A673 (cell line): ENCODE results near the gene MRC1. TPM values are rescaled to one million over a fixed set of nuclear protein-coding genes. Genes with fewer than 3 reads are reported as not detected.

Experiments
- BruUV-seq: library from RNA; stranded (reverse); fragments of 400-500 nt; replicated peaks from 2 replicates; lab custom pipeline; 2021; lab: Mats Ljungman, UMichigan
- CTCF ChIA-PET: fragments of 300-600 bp; sonication (Branson Sonifier 250); formaldehyde crosslinking; loops from one replicate; lab custom pipeline; 2022; ENCODE audit warnings: antibody characterized with exemption; lab: Charles Lee
- POLR2A ChIA-PET: fragments of 300-600 bp; sonication (Branson Sonifier 250); formaldehyde crosslinking; loops from one replicate; lab custom pipeline; 2022; ENCODE audit warnings: antibody characterized with exemption; ENCODE audit not compliant: low non-redundant PET; lab: Charles Lee
- DNase-seq: peaks from one replicate; pipeline ENCODE4 v3.0.0-alpha.2; 2015; ENCODE audit warnings: low spot score
- H3K27ac ChIP-seq: fragments of 200-600 bp; sonication (generic); 2 replicates; pipeline ENCODE4 v1.5.1; 2016; ENCODE audit warnings: mixed run types, low read depth, mild to moderate bottlenecking, mixed read lengths, antibody characterized with exemption, low read length; ENCODE audit not compliant: poor library complexity, severe bottlenecking
- H3K27me3 ChIP-seq: fragments of 200-600 bp; sonication (generic); replicated peaks from 2 replicates; pipeline ENCODE4 v1.6.1; 2017; ENCODE audit warnings: mixed run types, low read depth, mild to moderate bottlenecking, mixed read lengths, antibody characterized with exemption, low read length; ENCODE audit not compliant: insufficient read depth, poor library complexity
- H3K36me3 ChIP-seq: fragments of 200-600 bp; sonication (generic); 2 replicates; pipeline ENCODE4 v1.6.1; 2016; ENCODE audit warnings: mixed run types, mild to moderate bottlenecking, mixed read lengths, antibody characterized with exemption, low read length; ENCODE audit not compliant: insufficient read depth, poor library complexity, severe bottlenecking
- H3K4me1 ChIP-seq: fragments of 200-600 bp; sonication (generic); 2 replicates; pipeline ENCODE4 v1.6.1; 2017; ENCODE audit warnings: mixed run types, mild to moderate bottlenecking, mixed read lengths, antibody characterized with exemption, low read length; ENCODE audit not compliant: insufficient read depth, poor library complexity, severe bottlenecking
- H3K4me3 ChIP-seq: fragments of 200-600 bp; sonication (generic); 2 replicates; pipeline ENCODE4 v1.5.1; 2016; ENCODE audit warnings: low read depth, mixed run types, mild to moderate bottlenecking, mixed read lengths, low read length; ENCODE audit not compliant: poor library complexity, severe bottlenecking
- H3K9me3 ChIP-seq: fragments of 200-600 bp; sonication (generic); 2 replicates; pipeline ENCODE4 v1.6.1; 2016; ENCODE audit warnings: mixed run types, low read depth, mild to moderate bottlenecking, mixed read lengths, antibody characterized with exemption, low read length; ENCODE audit not compliant: poor library complexity, severe bottlenecking
- CTCF ChIP-seq: fragments of 300-800, 200-600 bp; sonication (generic); conservative IDR thresholded peaks from 2 replicates; pipeline ENCODE4 v1.5.1; 2017; ENCODE audit warnings: low read depth, mild to moderate bottlenecking, antibody characterized with exemption, low read length, moderate library complexity, mixed read lengths
- EZH2 ChIP-seq: fragments of 200-600 bp; sonication (generic); IDR thresholded peaks from 2 replicates; pipeline ENCODE4 v1.6.1; 2017; ENCODE audit warnings: borderline replicate concordance, low read depth, mild to moderate bottlenecking, mixed read lengths, antibody characterized with exemption, low read length; ENCODE audit not compliant: poor library complexity, severe bottlenecking
- intact Hi-C: fragments of 100-400 bp; cut with micrococcal nuclease; formaldehyde crosslinking; loops from one replicate; pipeline ENCODE4 v1.10.0; 2022; ENCODE audit not compliant: unreplicated experiment
- total RNA-seq: library from RNA; stranded (reverse); gene quantifications from 2 replicates; pipeline ENCODE4 v1.2.3, GENCODE V29; 2021

MRC1 gene
- total RNA-seq, 1 experiment from 2014 or later = 0.15 TPM

GRCh38 chr10:17790651-17791050 lies 18.5 kb upstream of the MRC1 start:
- BruUV-seq = no TSS peak
- TF ChIP-seq EZH2 = no peak
- TF ChIP-seq CTCF = no peak
- no peaks in the 10 kb centered on the region for H3K9me3 ChIP-seq
- H3K36me3 ChIP-seq = no peaks in the 10 kb centered on the region
- peaks cover 8% of the 10 kb centered on the region for H3K4me1 ChIP-seq
- POLR2A ChIA-PET = no interaction called here
- no peak overlapping the region for H3K27ac ChIP-seq
- H3K27me3 ChIP-seq = no peaks in the 10 kb centered on the region
- intact Hi-C loops = no loop called here
- no peak for DNase-seq
- no peak overlapping the region for H3K4me3 ChIP-seq
- CTCF ChIA-PET = no interaction called here

- no peaks in the 10 kb centered on the region for H3K9me3 ChIP-seq
- H3K4me1 ChIP-seq = no peaks in the 10 kb centered on the region
- H3K4me3 ChIP-seq = no peak overlapping the region
- BruUV-seq = no TSS peak
- TF ChIP-seq EZH2 (no peak), CTCF (no peak)
- no peak overlapping the region for H3K27ac ChIP-seq
- CTCF ChIA-PET = no interaction called here
- intact Hi-C loops = no loop called here
- DNase-seq = no peak
- POLR2A ChIA-PET = no interaction called here
- H3K36me3 ChIP-seq = no peaks in the 10 kb centered on the region
- no peaks in the 10 kb centered on the region for H3K27me3 ChIP-seq
These were observed 16.2 kb upstream of the MRC1 start for GRCh38 chr10:17792991-17793390.

- Histone ChIP-seq H3K27ac (no peak overlapping the region), H3K27me3 (no peaks in the 10 kb centered on the region), H3K4me3 (no peak overlapping the region), H3K9me3 (no peaks in the 10 kb centered on the region), H3K36me3 (no peaks in the 10 kb centered on the region), H3K4me1 (no peaks in the 10 kb centered on the region)
- intact Hi-C loops = no loop called here
- no TSS peak for BruUV-seq
- TF ChIP-seq EZH2 = no peak
- no peak for TF ChIP-seq CTCF
- CTCF ChIA-PET = no interaction called here
- POLR2A ChIA-PET = no interaction called here
- DNase-seq = no peak
These were observed 15.1 kb upstream of the MRC1 start for GRCh38 chr10:17793823-17794644.
